K562 (cell line): Measurements from ENCODE around the gene INO80C. TPM values are rescaled to one million over a fixed set of nuclear protein-coding genes. Genes with fewer than 3 reads are reported as not detected.

ENCODE experiments used
- C11orf30 ChIP-seq: fragments of 450-650 bp; IDR thresholded peaks from 2 replicates; pipeline ENCODE4 v1.6.1; 2016; ENCODE audit warnings: low read depth, mild to moderate bottlenecking
- ELF1 ChIP-seq: fragments of 200-800 bp; sonication (Bioruptor generic); IDR thresholded peaks from 2 replicates; pipeline ENCODE4 v1.6.1; 2016; ENCODE audit warnings: missing genetic modification characterization, missing compliant biosample characterization
- ETV6 ChIP-seq, 3 experiments: fragments of 150-350 bp in 1 of 3; sonication (generic) in 1 of 3; formaldehyde crosslinking in 1 of 3; IDR thresholded peaks; 2 replicates each; pipeline versions ENCODE4 v1.6.1 to v1.8.0; 2014 to 2022; ENCODE audit warnings: borderline replicate concordance in 2 of 3, low read depth in 2 of 3, antibody characterized with exemption in 1 of 3, low read length in 1 of 3, mild to moderate bottlenecking in 1 of 3, missing genetic modification reagents in 1 of 3
- MAFF ChIP-seq: IDR thresholded peaks from 2 replicates; pipeline ENCODE4 v1.6.1; 2012; ENCODE audit warnings: low read length, improper control_type of control experiment
- MAFG ChIP-seq: fragments of 450-650 bp; conservative IDR thresholded peaks from 2 replicates; pipeline ENCODE4 v1.6.1; 2016; ENCODE audit warnings: missing genetic modification characterization, missing compliant biosample characterization
- SPI1 ChIP-seq: IDR thresholded peaks from 2 replicates; pipeline ENCODE4 v1.6.1; 2011; ENCODE audit warnings: low read depth, low read length, control low read depth, borderline replicate concordance
- SRSF1 ChIP-seq: fragments of 200-400 bp; formaldehyde crosslinking; IDR thresholded peaks from 2 replicates; pipeline ENCODE4 v1.6.1; 2017; ENCODE audit warnings: mild to moderate bottlenecking, low read depth, low read length, moderate library complexity
- TEAD1 ChIP-seq, 2 experiments: fragments of 450-650 bp in 1 of 2; sonication (generic) in 1 of 2; formaldehyde crosslinking; IDR thresholded peaks; 2 replicates each; pipeline versions ENCODE4 v1.4.0 to v1.8.0; 2020 to 2022; ENCODE audit warnings: mild to moderate bottlenecking in 2 of 2, missing genetic modification reagents in 1 of 2
- TGIF2 ChIP-seq: sonication (generic); formaldehyde crosslinking; IDR thresholded peaks from 2 replicates; pipeline ENCODE4 v1.8.1; 2022; ENCODE audit warnings: mild to moderate bottlenecking, missing genetic modification reagents, moderate library complexity
- ZNF274 ChIP-seq: IDR thresholded peaks from 2 replicates; pipeline ENCODE4 v1.6.1; 2011; ENCODE audit warnings: low read depth, mild to moderate bottlenecking, low read length, moderate library complexity, borderline replicate concordance
- ZNF316 ChIP-seq: fragments of 450-650 bp; IDR thresholded peaks from 2 replicates; pipeline ENCODE4 v1.6.1; 2016
- ZNF57 ChIP-seq: fragments of 450-650 bp; formaldehyde crosslinking; IDR thresholded peaks from 2 replicates; pipeline ENCODE4 v1.4.0; 2020; ENCODE audit warnings: mild to moderate bottlenecking, moderate library complexity
- ZNF785 ChIP-seq: fragments of 250-450 bp; sonication (Bioruptor Pico); IDR thresholded peaks from 2 replicates; pipeline ENCODE4 v1.4.0; 2020; ENCODE audit warnings: mild to moderate bottlenecking
- polyA plus RNA-seq, 8 experiments: library from polyadenylated mRNA; depleted of rRNA in 4 of 8; stranded (reverse) in 5 of 8; unstranded in 3 of 8; fragments of >200 nt; fragmentation: Nextera tagmentation in 2 of 8; fragmentation: Illumina TruSeq in 1 of 8; extraction: Ambion mirVana in 2 of 8; extraction: Trizol in 1 of 8; gene quantifications; 2 replicates each; pipeline versions ENCODE4 v1.2.1 to v1.2.3, GENCODE V29; 2011 to 2014; ENCODE audit warnings: inconsistent platforms in 1 of 8, missing spikeins in 1 of 8
- total RNA-seq, 7 experiments: library from RNA; depleted of rRNA in 6 of 7; stranded (reverse); fragments of >200 nt in 6 of 7; fragmentation: Illumina TruSeq in 2 of 7; extraction: Trizol in 2 of 7; gene quantifications; 2 replicates each; pipeline versions ENCODE4 v1.2.1 to v1.2.3, GENCODE V29; 2011 to 2021; ENCODE audit warnings: low replicate concordance in 1 of 7
- TF ChIP-seq, protein P1 (sequence below), 2 experiments: fragments of 200-800 bp in 1 of 2; sonication (Bioruptor generic) in 1 of 2; sonication (generic) in 1 of 2; formaldehyde crosslinking in 1 of 2; IDR thresholded peaks in 1 of 2; conservative IDR thresholded peaks in 1 of 2; 2 replicates each; pipeline versions ENCODE4 v1.5.0 to v1.6.1; 2016 to 2020; ENCODE audit warnings: missing compliant biosample characterization in 1 of 2, missing genetic modification characterization in 1 of 2, missing genetic modification reagents in 1 of 2
- TF ChIP-seq, protein P2 (sequence below): sonication (generic); formaldehyde crosslinking; IDR thresholded peaks from 2 replicates; pipeline ENCODE4 v1.5.0; 2020; ENCODE audit warnings: missing genetic modification reagents
- TF ChIP-seq, protein P3 (sequence below): sonication (generic); formaldehyde crosslinking; IDR thresholded peaks from 2 replicates; pipeline ENCODE4 v1.8.1; 2022; ENCODE audit warnings: missing genetic modification reagents

The INO80C gene
- total and polyA plus RNA-seq, 9 of the 15 experiments (the other 6 are each of a cell fraction or from before 2014, with no cell fraction given): 14.3 to 53.3 (median 46.6) TPM

DNA sequence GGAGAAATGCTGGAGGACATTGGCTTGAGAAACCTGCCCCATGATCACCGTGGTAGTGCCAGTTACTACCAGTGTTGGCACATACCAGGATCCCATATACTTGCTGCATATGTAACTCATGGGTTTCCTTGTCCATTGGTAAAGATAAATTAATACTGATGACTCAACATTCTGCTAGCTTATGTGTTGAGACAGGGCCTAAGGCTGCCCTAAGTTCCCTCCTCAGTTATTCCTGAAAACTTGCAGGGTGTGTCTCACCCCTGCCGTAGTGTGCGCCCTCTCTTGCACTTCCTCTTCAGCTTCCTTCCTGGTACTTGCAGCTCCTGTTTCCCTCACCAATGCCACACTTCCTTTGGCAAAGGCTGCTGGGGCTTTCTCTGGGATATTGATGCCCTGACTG lies 4.3 kb upstream of the INO80C start (continued):
- TF ChIP-seq ZNF785 (CRISPR knock-in tag): no peak
- no peak for TF ChIP-seq ZNF274
- TF ChIP-seq TGIF2 (CRISPR knock-in tag): no peak
- TF ChIP-seq, protein P1, sequence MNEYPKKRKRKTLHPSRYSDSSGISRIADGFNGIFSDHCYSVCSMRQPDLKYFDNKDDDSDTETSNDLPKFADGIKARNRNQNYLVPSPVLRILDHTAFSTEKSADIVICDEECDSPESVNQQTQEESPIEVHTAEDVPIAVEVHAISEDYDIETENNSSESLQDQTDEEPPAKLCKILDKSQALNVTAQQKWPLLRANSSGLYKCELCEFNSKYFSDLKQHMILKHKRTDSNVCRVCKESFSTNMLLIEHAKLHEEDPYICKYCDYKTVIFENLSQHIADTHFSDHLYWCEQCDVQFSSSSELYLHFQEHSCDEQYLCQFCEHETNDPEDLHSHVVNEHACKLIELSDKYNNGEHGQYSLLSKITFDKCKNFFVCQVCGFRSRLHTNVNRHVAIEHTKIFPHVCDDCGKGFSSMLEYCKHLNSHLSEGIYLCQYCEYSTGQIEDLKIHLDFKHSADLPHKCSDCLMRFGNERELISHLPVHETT (CRISPR knock-in tag; conservative IDR thresholded peaks at IDR 0.05 in 1 of 2, IDR thresholded peaks at IDR 0.05 in 1 of 2): no peak
- TF ChIP-seq, protein P2, sequence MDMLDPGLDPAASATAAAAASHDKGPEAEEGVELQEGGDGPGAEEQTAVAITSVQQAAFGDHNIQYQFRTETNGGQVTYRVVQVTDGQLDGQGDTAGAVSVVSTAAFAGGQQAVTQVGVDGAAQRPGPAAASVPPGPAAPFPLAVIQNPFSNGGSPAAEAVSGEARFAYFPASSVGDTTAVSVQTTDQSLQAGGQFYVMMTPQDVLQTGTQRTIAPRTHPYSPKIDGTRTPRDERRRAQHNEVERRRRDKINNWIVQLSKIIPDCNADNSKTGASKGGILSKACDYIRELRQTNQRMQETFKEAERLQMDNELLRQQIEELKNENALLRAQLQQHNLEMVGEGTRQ (CRISPR knock-in tag): no peak
- 0 out of 2 replicates have a peak, but pooled peaks have one; percentile 27 for TF ChIP-seq MAFF
- TF ChIP-seq SPI1: peak; percentile 78; the same call in 1 of the 2 replicates
- peak; percentile 74 for TF ChIP-seq ZNF316
- TF ChIP-seq SRSF1: no peak
- TF ChIP-seq ELF1 (tag): no peak
- no peak for TF ChIP-seq TEAD1 (CRISPR knock-in tag; IDR thresholded peaks at IDR 0.05)
- TF ChIP-seq ZNF57 (CRISPR knock-in tag): no peak
- TF ChIP-seq ETV6 (IDR thresholded peaks at IDR 0.05; ENCODE audit: borderline replicate concordance in 1 of 2, low read depth in 2 of 2, low read length in 1 of 2): no peak
- no peak for TF ChIP-seq ETV6 (CRISPR knock-in tag; IDR thresholded peaks at IDR 0.05; ENCODE audit: borderline replicate concordance)
- TF ChIP-seq, protein P3, sequence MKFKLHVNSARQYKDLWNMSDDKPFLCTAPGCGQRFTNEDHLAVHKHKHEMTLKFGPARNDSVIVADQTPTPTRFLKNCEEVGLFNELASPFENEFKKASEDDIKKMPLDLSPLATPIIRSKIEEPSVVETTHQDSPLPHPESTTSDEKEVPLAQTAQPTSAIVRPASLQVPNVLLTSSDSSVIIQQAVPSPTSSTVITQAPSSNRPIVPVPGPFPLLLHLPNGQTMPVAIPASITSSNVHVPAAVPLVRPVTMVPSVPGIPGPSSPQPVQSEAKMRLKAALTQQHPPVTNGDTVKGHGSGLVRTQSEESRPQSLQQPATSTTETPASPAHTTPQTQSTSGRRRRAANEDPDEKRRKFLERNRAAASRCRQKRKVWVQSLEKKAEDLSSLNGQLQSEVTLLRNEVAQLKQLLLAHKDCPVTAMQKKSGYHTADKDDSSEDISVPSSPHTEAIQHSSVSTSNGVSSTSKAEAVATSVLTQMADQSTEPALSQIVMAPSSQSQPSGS (CRISPR knock-in tag): no peak
- TF ChIP-seq C11orf30: peak; percentile 73
- peak; percentile 43 for TF ChIP-seq MAFG
